Nephron progenitor cell (in vitro differentiated cells): Measurements from ENCODE around the gene ZNF607.
A peak's percentile ranks its signal among the peaks of the same experiment; 100 is the strongest.

Experiments used
- DNase-seq: peaks from one replicate; pipeline ENCODE4 v3.0.0; 2021
- H3K27ac Mint-ChIP-seq: 2 replicates; pipeline ENCODE4 v1.8.0; 2021; ENCODE audit warnings: mild to moderate bottlenecking, moderate library complexity, mixed read lengths
- H3K27me3 Mint-ChIP-seq: 2 replicates; pipeline ENCODE4 v1.8.0; 2021; ENCODE audit warnings: mild to moderate bottlenecking, low read depth, mixed read lengths; ENCODE audit not compliant: poor library complexity
- H3K36me3 Mint-ChIP-seq: 2 replicates; pipeline ENCODE4 v1.8.0; 2021; ENCODE audit warnings: low read depth, mixed read lengths
- H3K4me1 Mint-ChIP-seq: 2 replicates; pipeline ENCODE4 v1.8.0; 2021; ENCODE audit warnings: mixed read lengths
- H3K4me3 Mint-ChIP-seq: 2 replicates; pipeline ENCODE4 v1.8.0; 2021; ENCODE audit warnings: mild to moderate bottlenecking, moderate library complexity, mixed read lengths
- H3K9me3 Mint-ChIP-seq: 2 replicates; pipeline ENCODE4 v1.8.0; 2021; ENCODE audit warnings: mild to moderate bottlenecking, moderate library complexity, mixed read lengths
- TF ChIP-seq, protein P1 (sequence below): fragments of 200-600 bp; sonication (generic); IDR thresholded peaks from 2 replicates; pipeline ENCODE4 v1.5.0; 2021; ENCODE audit warnings: antibody characterized with exemption

The ZNF607 gene

DNA sequence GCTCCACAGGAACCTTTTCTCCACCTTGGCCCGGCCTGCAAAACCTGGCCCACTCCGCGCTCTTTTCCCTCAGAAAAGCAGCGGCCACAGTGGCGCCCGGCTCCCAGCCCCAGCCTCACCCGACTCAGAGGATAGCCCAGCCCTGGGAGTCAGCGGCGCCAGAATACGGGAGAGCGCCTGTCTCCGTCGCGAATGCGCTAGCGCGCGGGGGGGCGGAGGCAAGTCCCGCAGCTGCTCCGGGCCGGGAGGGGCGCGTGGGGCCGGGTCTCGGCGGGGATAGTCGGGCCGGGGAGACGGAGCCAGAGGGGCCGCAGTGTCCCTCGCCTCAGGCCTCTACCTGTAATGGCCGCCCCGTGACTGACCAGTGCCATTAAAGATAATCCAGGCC is 64.3 kb downstream of the ZNF607 start, which contains the start of gene ZFP30:
TSS of gene ZFP30 (minus strand) at position 165 of the 388 bp plus-strand sequence. CDS start 7,643 bp downstream, outside the sequence.
- TF ChIP-seq, protein P1, sequence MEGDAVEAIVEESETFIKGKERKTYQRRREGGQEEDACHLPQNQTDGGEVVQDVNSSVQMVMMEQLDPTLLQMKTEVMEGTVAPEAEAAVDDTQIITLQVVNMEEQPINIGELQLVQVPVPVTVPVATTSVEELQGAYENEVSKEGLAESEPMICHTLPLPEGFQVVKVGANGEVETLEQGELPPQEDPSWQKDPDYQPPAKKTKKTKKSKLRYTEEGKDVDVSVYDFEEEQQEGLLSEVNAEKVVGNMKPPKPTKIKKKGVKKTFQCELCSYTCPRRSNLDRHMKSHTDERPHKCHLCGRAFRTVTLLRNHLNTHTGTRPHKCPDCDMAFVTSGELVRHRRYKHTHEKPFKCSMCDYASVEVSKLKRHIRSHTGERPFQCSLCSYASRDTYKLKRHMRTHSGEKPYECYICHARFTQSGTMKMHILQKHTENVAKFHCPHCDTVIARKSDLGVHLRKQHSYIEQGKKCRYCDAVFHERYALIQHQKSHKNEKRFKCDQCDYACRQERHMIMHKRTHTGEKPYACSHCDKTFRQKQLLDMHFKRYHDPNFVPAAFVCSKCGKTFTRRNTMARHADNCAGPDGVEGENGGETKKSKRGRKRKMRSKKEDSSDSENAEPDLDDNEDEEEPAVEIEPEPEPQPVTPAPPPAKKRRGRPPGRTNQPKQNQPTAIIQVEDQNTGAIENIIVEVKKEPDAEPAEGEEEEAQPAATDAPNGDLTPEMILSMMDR: no peak
- DNase-seq: peak; percentile 92
- H3K4me3 Mint-ChIP-seq: peak within 1 kb of the TSS; percentile 87
- H3K36me3 Mint-ChIP-seq: peaks cover 78% of the 10 kb centered on the region
- H3K27me3 Mint-ChIP-seq: peaks cover 14% of the 10 kb centered on the region
- peaks cover 20% of the 10 kb centered on the region for H3K4me1 Mint-ChIP-seq
- peaks cover 84% of the 10 kb centered on the region for H3K9me3 Mint-ChIP-seq
- H3K27ac Mint-ChIP-seq: peak within 1 kb of the TSS; percentile 97

DNA sequence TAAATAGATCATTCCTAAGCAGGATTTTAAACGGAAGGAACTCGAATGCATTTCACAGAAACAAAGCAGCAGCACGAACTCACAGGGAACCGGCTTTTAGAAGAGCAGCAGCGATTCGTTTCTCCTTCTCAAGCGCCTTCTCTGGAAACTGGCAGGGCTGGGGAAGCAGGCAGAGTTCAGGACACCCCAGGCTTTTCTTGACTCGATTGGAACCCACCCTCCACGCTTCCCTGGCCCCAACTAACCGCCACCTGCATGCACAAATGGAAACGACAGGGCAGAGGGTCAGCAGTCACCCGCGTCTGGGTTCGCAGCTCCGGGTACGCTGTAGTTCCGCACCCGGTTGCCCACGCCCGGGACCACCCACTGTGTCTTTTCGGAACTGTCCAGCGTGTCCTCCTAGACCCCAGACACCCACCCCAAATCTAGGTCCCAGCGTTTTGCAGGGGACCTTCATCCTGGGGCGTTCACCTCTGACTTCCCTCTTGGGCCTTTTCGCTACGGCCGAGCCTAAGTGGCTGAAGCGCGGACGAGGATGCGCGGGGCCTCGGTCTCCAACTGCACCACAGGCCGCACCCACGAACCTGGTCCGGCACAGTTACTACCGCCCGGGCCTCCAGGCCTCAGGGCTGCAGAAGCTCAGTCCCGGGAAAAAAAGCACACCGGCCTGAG is 64.8 kb downstream of the ZNF607 start:
- H3K27me3 Mint-ChIP-seq: peaks cover 14% of the 10 kb centered on the region
- peak overlapping the region; percentile 26 for H3K27ac Mint-ChIP-seq
- peak overlapping the region; percentile 87 for H3K4me3 Mint-ChIP-seq
- TF ChIP-seq, protein P1: no peak
- H3K9me3 Mint-ChIP-seq: peaks cover 86% of the 10 kb centered on the region
- peaks cover 82% of the 10 kb centered on the region for H3K36me3 Mint-ChIP-seq
- DNase-seq: peak; percentile 54
- H3K4me1 Mint-ChIP-seq: peaks cover 20% of the 10 kb centered on the region

DNA sequence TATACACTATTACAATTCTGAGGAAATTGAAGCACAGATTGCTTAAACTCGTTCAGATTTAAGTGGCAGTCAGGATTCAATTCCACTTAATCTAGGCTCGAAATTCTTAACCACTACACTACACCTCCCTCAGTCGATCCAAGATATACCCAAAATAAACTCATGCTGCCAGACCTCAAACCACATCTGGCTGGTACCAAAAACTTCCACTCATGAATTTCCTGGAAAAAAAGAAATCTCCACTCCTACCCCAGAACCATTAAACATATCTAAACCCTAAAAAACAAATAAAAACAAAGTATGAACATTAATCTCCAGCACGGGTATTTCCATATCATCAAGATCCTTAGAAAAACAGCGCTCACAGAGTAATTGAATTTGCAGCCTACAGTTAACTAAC is 65.4 kb downstream of the ZNF607 start:
- DNase-seq: no peak

More for the DNA sequence above, 65.4 kb downstream of the ZNF607 start:
- peaks cover 14% of the 10 kb centered on the region for H3K27me3 Mint-ChIP-seq
- peaks cover 86% of the 10 kb centered on the region for H3K9me3 Mint-ChIP-seq
- peaks cover 82% of the 10 kb centered on the region for H3K36me3 Mint-ChIP-seq
- TF ChIP-seq, protein P1: no peak
- peaks cover 20% of the 10 kb centered on the region for H3K4me1 Mint-ChIP-seq
- peak overlapping the region; percentile 87 for H3K4me3 Mint-ChIP-seq
- peak overlapping the region; percentile 26 for H3K27ac Mint-ChIP-seq
